Progenitor cell of endocrine pancreas (in vitro differentiated cells): Measurements from ENCODE around the gene HS3ST4. TPM values are rescaled to one million over a fixed set of nuclear protein-coding genes. Genes with fewer than 3 reads are reported as not detected.

Experiments
- DNase-seq: peaks from one replicate; pipeline ENCODE4 v3.0.0; 2021; ENCODE audit warnings: low spot score; ENCODE audit not compliant: unreplicated experiment
- H3K27ac Mint-ChIP-seq: 2 replicates; pipeline ENCODE4 v1.8.0; 2021; ENCODE audit warnings: mild to moderate bottlenecking, moderate library complexity, mixed read lengths
- H3K27me3 Mint-ChIP-seq: 2 replicates; pipeline ENCODE4 v1.8.0; 2021; ENCODE audit warnings: mixed read lengths
- H3K36me3 Mint-ChIP-seq: 2 replicates; pipeline ENCODE4 v1.8.0; 2022; ENCODE audit warnings: mixed read lengths; ENCODE audit not compliant: insufficient read depth
- H3K4me1 Mint-ChIP-seq: 2 replicates; pipeline ENCODE4 v1.8.0; 2021; ENCODE audit warnings: low read depth, mixed read lengths
- H3K4me3 Mint-ChIP-seq: 2 replicates; pipeline ENCODE4 v1.8.0; 2021; ENCODE audit warnings: low read depth, mild to moderate bottlenecking, moderate library complexity, mixed read lengths
- H3K9me3 Mint-ChIP-seq: 2 replicates; pipeline ENCODE4 v1.8.0; 2021; ENCODE audit warnings: low read depth, mixed read lengths
- total RNA-seq: library from RNA; stranded (reverse); gene quantifications from 2 replicates; pipeline ENCODE4 v1.2.1, GENCODE V29; 2021
- TF ChIP-seq, protein P1 (sequence below): fragments of 200-600 bp; sonication (generic); IDR thresholded peaks from one replicate; pipeline ENCODE4 v1.5.0; 2021; ENCODE audit warnings: antibody characterized with exemption, mild to moderate bottlenecking; ENCODE audit not compliant: unreplicated experiment

The HS3ST4 gene
- total RNA-seq, 1 donor from 2014 or later: 0.67 TPM

DNA sequence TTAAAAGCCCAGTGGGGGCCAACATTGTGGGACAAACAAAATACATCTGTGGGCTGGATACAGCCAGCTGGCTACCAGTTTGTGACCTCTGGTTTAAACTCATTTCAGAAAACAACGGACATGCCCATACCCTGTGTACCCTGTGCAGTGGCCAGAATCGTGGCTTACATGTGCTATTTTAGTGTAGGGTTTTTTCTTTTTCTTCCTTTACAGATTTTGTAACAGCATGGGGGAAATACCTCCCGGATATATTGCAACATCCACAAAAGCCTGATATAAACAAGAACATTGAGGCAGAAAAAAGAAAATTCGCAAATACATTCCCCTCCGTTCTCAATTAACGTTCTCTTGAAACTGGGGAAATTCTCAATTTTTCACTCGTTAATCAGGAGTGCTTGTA, 7.3 kb downstream of the HS3ST4 start:
- Mint-ChIP-seq H3K9me3 (no peaks in the 10 kb centered on the region), H3K27ac (no peak overlapping the region), H3K27me3 (peaks cover 69% of the 10 kb centered on the region), H3K4me3 (no peak overlapping the region), H3K4me1 (peaks cover 3% of the 10 kb centered on the region), H3K36me3 (no peaks in the 10 kb centered on the region)
- TF ChIP-seq, protein P1, sequence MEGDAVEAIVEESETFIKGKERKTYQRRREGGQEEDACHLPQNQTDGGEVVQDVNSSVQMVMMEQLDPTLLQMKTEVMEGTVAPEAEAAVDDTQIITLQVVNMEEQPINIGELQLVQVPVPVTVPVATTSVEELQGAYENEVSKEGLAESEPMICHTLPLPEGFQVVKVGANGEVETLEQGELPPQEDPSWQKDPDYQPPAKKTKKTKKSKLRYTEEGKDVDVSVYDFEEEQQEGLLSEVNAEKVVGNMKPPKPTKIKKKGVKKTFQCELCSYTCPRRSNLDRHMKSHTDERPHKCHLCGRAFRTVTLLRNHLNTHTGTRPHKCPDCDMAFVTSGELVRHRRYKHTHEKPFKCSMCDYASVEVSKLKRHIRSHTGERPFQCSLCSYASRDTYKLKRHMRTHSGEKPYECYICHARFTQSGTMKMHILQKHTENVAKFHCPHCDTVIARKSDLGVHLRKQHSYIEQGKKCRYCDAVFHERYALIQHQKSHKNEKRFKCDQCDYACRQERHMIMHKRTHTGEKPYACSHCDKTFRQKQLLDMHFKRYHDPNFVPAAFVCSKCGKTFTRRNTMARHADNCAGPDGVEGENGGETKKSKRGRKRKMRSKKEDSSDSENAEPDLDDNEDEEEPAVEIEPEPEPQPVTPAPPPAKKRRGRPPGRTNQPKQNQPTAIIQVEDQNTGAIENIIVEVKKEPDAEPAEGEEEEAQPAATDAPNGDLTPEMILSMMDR: no peak
- DNase-seq: no peak

DNA sequence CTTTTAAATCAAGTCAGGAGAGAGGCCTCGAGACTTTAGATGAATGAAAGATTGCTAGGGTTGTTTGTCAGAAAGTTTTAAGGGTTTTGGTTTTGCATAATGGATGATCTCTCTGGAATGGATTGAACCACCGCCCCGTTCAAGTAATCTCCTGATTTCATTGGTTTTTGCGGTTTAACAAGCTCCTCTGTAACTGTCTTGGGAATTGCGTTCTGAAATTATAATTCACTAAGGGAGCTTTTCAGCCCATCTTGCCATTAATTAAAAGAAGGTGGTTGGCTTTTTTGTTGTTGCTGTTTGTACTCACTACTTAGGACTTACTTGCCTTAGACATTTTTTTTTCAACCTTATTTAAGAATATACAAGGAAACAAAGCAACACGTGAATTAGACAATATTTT, 8.8 kb downstream of the HS3ST4 start:
- Mint-ChIP-seq H3K27ac (no peak overlapping the region), H3K4me1 (peaks cover 3% of the 10 kb centered on the region), H3K4me3 (no peak overlapping the region), H3K9me3 (no peaks in the 10 kb centered on the region), H3K36me3 (no peaks in the 10 kb centered on the region), H3K27me3 (peaks cover 54% of the 10 kb centered on the region)
- TF ChIP-seq, protein P1: no peak
- DNase-seq: no peak

DNA sequence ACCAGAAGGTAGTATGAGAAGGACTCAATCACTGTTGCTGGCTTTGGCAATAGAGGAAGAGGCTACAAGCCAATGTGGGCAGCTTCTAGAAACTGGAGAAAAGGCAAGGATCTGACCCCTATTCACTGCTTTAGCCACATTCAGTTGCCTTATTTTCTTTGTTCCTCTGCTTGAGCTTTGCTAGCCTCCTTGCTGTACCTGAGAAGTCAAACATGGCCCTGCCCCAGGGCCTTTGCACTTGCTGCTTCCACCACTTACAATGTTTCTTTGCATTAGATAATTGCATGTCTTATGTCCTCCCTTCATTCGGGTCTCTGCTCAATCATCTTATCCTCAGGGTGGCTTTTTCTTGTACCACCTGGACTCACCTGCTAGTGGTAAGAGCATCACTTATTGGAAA, 15.8 kb downstream of the HS3ST4 start:
- no peaks in the 10 kb centered on the region for H3K36me3 Mint-ChIP-seq

DNA sequence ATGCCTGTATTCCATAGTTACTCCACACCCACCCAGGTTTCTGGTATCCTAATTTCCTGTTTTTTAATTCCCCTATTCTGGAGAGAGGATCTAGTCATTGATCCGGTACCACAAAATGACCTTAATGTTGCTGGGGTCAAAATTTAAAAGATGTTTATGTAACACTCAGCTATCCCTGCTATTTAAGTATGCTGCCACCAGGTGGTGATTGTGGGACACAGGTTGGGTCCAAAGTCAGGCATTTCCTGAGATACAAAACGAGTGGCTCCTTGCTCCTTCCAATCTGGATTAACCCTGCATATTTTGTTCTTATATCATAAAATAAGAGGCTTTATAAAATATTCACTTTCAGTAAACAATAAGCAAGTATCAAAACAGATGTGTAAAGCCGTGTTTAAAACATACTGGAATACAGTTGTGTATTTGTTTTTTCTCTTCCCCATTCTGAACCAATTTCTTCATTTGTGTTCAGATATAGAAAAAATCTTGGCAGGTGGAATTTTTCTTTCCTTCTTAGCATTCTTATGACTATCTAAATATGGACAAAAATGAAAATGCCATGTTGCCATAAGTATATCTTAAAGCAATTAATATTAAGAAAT, 16.3 kb downstream of the HS3ST4 start:
- peaks cover 4% of the 10 kb centered on the region for H3K9me3 Mint-ChIP-seq
- H3K4me3 Mint-ChIP-seq: no peak overlapping the region
- H3K36me3 Mint-ChIP-seq: no peaks in the 10 kb centered on the region
- TF ChIP-seq, protein P1: peak; percentile 70
- no peak overlapping the region for H3K27ac Mint-ChIP-seq
- H3K4me1 Mint-ChIP-seq: no peaks in the 10 kb centered on the region
- H3K27me3 Mint-ChIP-seq: peaks cover 13% of the 10 kb centered on the region
- DNase-seq: no peak

More for the DNA sequence above, 15.8 kb downstream of the HS3ST4 start:
- Mint-ChIP-seq H3K27ac (no peak overlapping the region), H3K9me3 (peaks cover 4% of the 10 kb centered on the region), H3K4me3 (no peak overlapping the region), H3K4me1 (no peaks in the 10 kb centered on the region), H3K27me3 (peaks cover 13% of the 10 kb centered on the region)
- TF ChIP-seq, protein P1: no peak
- no peak for DNase-seq

DNA sequence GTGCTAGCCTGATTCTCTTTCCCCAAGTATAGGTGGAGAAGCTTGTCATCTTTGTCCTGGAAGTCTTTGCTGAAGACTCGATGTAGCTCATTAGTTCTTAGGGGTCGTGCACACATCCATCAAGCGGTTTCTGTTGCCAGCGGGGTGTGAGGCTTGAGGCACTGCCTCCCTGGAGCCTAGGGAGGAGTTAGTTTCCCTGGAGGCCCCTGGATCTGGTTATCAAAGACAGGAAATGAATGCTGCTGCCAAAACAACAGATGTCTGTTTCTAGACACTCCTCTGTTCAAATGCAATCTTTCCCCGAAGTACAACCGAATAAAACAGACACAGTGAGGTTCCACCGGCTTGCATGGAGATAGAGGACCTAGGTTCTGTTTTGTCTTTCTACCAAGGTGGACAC, 17.5 kb downstream of the HS3ST4 start:
- H3K27ac Mint-ChIP-seq: no peak overlapping the region
- H3K4me1 Mint-ChIP-seq: no peaks in the 10 kb centered on the region
- H3K4me3 Mint-ChIP-seq: no peak overlapping the region
- H3K9me3 Mint-ChIP-seq: peaks cover 4% of the 10 kb centered on the region
- no peak for DNase-seq
- peaks cover 9% of the 10 kb centered on the region for H3K27me3 Mint-ChIP-seq
- TF ChIP-seq, protein P1: no peak
- H3K36me3 Mint-ChIP-seq: no peaks in the 10 kb centered on the region
